NCI-H2196 (cell line): Measurements from ENCODE around the gene MLNR.

ENCODE experiments used
- DNase-seq: peaks from one replicate; lab custom pipeline; 2025; ENCODE audit not compliant: unreplicated experiment; lab: John Stamatoyannopoulos, UW

MLNR gene, protein sequence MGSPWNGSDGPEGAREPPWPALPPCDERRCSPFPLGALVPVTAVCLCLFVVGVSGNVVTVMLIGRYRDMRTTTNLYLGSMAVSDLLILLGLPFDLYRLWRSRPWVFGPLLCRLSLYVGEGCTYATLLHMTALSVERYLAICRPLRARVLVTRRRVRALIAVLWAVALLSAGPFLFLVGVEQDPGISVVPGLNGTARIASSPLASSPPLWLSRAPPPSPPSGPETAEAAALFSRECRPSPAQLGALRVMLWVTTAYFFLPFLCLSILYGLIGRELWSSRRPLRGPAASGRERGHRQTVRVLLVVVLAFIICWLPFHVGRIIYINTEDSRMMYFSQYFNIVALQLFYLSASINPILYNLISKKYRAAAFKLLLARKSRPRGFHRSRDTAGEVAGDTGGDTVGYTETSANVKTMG

GRCh38 chr13:49220036-49220855 is at the start of gene MLNR:
Gene MLNR, plus strand, starts transcription at chr13:49220338. Its CDS starts 0 bp downstream, at chr13:49220338.
- no peak for DNase-seq

GRCh38 chr13:49171359-49171758 is 48.8 kb upstream of the MLNR start:
- no peak for DNase-seq

DNA sequence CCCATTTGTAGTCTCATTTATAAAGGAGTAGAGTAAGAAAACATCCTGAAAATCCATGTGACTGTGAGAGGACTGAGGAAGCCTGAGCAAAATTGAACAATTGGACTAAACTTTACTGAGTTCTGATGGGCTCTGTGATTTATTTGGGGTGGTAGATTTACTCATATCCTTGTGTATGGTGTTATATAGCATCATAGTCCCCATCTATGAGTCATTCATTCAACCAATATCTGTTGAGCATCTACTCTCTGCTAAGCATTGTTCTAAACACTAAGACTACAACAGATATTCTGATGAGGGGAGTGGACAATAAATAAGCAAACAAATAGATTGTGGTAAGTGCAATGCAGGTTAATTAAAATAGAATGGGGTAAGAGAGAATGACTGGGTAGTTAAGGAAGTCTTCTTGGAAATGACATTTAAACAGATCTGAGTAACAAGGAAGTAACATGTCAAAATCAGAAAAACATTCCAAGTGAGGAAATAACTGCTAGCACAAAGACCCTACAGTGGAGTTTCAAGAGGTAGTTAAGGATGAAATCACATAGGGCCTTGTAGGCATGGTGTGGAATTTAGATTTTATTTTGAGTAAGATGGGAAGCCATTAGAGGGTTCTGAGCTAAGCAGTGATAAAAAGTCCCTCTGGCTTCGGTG is 36.3 kb upstream of the MLNR start:
- no peak for DNase-seq

DNA sequence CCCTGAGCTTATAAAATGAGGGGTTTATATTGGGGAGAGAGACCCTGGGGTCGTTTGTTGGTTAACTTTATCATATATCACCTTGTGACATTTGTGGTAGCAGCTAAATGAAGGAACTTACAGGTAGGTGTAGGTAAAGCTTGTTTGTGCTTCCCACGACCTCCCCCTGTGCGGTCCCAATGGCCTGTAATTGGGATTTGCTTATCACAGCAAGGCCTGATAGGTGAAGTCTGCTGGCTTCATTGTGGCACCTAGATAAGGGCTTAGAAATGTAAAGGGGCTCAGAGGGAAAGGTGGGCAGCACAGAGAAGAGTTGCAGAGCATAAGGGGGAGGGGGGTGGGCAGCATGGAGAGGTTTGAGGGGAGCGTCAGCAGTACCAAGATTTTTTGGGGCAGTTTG is 35.5 kb upstream of the MLNR start:
- no peak for DNase-seq

DNA sequence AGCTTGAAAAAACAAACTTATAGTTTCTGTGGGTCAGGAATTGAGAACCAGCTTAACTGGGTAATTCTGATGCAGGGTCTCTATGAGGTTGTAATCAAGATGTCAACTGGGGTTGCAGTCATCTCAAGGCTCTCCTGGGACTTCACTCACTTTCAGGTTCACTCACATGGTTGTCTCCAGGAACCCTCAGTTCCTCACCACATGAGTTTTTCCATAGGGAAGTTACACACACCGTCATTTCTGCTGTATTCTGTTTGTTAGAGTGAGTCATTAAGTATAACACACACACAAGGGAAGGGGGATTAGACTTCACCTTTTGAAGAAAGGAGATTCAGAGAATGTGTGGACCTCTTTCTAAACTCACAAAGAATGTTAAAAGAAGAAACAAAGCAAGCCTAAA is 34.9 kb upstream of the MLNR start:
- DNase-seq = no peak

DNA sequence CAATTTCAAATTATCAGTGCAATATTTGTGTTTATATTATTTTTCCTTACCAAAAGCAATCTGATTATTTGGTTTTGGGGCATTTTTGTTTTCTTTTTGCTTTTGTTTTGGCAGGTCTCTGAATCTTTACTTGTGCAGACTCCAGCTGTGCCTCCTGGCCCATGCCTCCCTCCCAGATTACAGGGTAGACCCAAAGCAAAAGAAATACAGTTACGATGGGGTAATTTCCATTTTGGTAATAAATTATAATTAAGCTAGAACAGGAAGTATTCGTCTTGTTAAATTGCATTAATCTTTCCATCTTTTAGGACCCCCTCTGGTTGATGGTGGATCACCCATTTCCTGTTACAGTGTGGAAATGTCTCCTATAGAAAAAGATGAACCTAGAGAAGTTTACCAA is 29.2 kb upstream of the MLNR start:
- no peak for DNase-seq

- DNase-seq = no peak
These were observed 13.5 kb upstream of the MLNR start for GRCh38 chr13:49206641-49207040.

DNA sequence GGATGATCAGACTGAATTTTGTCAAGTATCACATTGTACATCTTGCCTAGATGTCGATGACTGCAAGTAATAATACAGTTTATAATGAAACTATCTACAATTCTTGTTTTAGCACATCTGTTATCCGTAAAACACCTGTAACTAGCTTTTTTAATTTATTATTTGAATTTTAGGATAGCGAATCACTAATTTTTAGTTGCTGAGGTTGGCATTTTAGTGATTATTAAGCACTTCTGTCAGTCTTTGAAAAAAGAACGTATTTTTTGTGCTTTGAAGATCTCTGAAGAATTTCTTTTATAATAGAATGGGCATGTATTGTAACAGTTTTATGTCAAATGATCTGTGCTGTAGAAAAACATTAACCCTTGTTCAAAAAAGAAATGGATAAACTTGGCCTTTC is 11.5 kb upstream of the MLNR start:
- no peak for DNase-seq

DNA sequence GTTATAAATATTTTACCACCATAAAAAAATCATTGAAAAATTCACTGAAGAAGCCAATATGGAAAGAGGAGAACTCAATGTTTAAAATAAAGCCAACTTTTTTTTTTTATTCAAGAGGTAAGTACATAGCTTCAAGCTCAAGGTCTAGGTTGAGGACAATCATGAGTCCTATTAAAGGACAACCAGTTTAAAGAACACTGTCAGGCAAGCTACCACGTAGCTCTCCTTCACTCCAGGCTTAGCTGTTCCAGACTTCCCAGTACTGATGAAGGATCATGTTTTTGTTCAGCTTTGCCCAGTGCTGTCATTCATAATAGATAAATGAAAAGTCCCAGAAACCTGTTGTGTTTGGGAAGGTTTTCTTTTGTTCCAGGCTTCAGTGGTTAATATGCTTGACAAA is 10.0 kb upstream of the MLNR start:
- DNase-seq = no peak

DNA sequence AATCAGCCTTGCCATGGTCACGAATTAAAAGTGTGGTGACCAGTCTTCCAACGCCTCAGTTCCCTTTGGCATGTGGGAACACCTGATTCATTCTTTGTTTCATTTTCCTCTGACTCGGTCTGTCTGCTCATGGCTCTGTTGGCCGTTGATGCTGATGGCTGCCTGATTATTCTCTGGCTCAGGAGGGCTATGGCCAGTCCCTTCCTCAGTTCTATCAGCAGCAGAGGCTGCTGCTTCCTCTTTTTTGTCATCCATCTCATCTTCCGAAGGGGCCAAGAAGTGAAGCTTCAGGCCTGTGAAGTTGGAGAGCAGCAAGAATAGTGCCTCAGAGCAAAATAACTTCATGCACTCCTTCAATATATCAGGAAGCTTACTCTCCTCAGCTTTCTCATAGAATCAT is 9.5 kb upstream of the MLNR start:
- no peak for DNase-seq

- DNase-seq = no peak
These were observed 6.6 kb upstream of the MLNR start for GRCh38 chr13:49213539-49213938.

DNA sequence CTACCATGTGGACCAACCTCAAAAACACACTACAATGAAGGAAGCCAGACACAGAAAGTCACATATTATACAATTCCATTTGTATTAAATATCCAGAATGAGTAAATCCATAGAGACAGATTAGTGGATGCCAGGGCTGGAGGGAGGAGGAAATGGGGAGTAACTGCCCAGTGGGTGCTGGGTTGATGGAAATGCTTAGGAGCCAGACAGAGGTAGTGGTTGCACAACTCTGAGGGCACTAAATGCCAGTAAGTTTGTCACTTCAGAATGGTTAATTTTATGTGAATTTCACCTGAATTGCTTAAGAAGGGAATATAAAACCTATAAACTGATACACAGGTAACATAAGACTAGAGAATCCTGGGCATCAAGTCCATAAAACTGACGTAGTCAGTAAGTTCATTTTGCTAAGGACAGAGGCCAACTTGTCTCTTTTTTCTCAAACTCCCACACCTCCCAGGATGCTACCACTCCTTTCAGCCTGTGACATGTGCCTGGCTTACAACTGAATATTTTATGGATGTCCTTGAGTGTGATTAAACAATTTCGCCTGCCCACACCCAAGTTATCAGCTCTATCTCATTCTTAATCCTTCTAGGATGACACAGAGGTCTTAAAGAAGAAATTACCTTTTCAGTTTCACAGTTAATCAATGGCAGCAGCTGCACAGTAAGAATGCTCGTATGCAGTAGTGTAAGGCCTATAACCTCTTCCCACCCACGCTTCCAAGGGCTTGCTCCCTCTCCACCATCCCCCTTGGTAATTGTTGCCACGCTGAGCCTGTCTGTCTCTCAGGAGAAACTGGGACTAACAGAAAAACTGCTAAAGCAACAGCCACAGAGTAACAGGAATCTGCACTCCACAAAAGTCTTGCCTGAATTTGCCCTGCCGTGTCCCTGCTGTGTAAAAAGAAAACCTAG is 5.9 kb upstream of the MLNR start:
- DNase-seq = no peak

DNA sequence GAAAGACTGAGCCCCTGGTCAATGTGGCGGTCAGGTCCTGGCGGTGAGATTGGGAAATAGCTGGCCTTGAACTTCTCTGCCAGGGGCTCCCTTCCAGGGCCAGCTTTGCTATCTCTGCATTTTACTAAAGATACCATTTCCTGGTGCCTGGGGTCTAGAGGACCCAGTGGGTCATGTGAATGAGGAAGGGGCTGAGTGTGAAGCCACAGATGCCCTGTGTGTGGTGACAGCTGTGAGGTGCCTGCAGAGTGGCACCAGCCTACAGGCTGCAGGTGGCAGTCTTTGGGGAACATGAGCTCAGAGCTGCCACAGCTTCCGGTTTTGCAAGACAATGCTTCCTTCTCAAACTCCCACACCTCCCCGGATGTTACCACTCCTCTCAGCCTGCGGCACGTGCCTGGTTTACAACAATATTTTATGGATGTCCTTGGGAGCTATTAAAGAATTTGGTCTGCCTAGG is 5.2 kb upstream of the MLNR start:
- DNase-seq = no peak

DNA sequence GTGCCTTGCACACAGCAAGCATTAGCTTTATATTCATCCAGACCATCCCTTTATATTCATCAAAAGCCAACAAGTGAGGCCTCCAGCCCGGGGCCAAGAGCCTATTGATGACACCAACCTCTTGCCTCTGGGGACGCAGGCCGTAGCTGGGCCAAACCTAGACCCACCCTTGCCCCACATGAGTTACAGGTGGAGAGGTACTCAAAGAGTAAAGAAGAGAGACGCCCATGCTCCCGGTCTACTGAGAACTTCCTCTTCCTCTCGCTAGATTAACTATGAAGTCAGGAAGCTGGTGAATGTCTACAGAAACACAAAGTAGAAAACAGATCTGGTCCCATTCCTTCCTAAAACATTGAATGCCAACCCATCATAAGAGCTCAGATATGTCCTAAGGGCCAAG is 3.8 kb upstream of the MLNR start:
- no peak for DNase-seq

GRCh38 chr13:49217962-49218492 is 2.1 kb upstream of the MLNR start:
- no peak for DNase-seq

GRCh38 chr13:49218493-49219051 is 1.6 kb upstream of the MLNR start:
- DNase-seq = no peak

GRCh38 chr13:49219647-49220035 is 497 bp upstream of the MLNR start:
- no peak for DNase-seq

GRCh38 chr13:49220856-49221589 is 885 bp downstream of the MLNR start:
- DNase-seq = no peak

DNA sequence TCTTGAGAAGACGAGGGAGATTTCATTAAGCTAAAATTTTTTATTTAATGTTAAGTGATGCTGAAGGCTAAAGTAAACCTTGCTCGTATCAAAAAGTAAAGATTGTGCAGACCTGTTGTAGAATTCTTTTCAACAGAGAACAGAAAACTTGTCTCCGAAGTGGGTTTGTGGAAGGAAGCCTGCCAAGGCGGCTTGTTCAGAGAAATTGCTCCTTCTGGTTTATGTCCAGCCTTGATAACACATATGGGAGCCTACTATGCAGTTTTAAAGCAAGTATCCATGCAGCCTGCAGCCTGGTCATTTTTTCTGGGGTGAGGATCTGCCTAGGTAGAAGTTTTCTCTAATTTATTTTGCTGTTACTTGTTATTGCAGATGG is 1.4 kb downstream of the MLNR start:
- no peak for DNase-seq
